Esophagus (tissue), 2 donors: ENCODE data around the gene ITGA2B. TPM values are rescaled to one million over a fixed set of nuclear protein-coding genes. Genes with fewer than 3 reads are reported as not detected.

ENCODE experiments used
- H3K27ac ChIP-seq, 2 donors: one replicate each; pipeline ENCODE4 v1.5.1; 2013; ENCODE audit warnings: low read depth in 2 of 2, mild to moderate bottlenecking in 2 of 2, inconsistent platforms in 1 of 2, low read length in 1 of 2, moderate library complexity in 1 of 2
- H3K27me3 ChIP-seq, 2 donors: one replicate each; pipeline ENCODE4 v1.6.1; 2013; ENCODE audit warnings: low read length in 2 of 2, control low read depth in 1 of 2, mild to moderate bottlenecking in 1 of 2; ENCODE audit not compliant: insufficient read depth in 2 of 2, control insufficient read depth in 1 of 2
- H3K36me3 ChIP-seq, 2 donors: one replicate each; pipeline ENCODE4 v1.6.1; 2013; ENCODE audit warnings: low read length in 1 of 2; ENCODE audit not compliant: control insufficient read depth in 2 of 2, insufficient read depth in 2 of 2
- H3K4me1 ChIP-seq, 2 donors: one replicate each; pipeline ENCODE4 v1.6.1; 2013; ENCODE audit warnings: low read length in 1 of 2; ENCODE audit not compliant: control insufficient read depth in 2 of 2, insufficient read depth in 2 of 2
- H3K4me3 ChIP-seq, 2 donors: one replicate each; pipeline ENCODE4 v1.5.1; 2013; ENCODE audit warnings: low read length in 2 of 2, mild to moderate bottlenecking in 2 of 2, low read depth in 1 of 2, moderate library complexity in 1 of 2
- H3K9me3 ChIP-seq, 2 donors: one replicate each; pipeline ENCODE4 v1.6.1; 2013; ENCODE audit warnings: mild to moderate bottlenecking in 2 of 2, low read depth in 1 of 2, low read length in 1 of 2, moderate library complexity in 1 of 2; ENCODE audit not compliant: control insufficient read depth in 2 of 2, insufficient read depth in 1 of 2
- WGBS, 2 donors: extraction: QIAGEN DNeasy Blood & Tissue Kit; methylation state at CpG; one replicate each; pipeline ENCODE4 v1.1.7; 2013; 5-methylcytosine and 5-hydroxymethylcytosine counted together
- polyA plus RNA-seq, 2 donors: library from polyadenylated mRNA; stranded (reverse); fragments of 200-250 nt; gene quantifications; one replicate each; pipeline ENCODE4 v1.2.3, GENCODE V29; 2013
- donor health status: healthy with polysubstance abuse.
- donor health status: Bipolar disorder and iron deficiency.

ITGA2B gene
- under 1 TPM; 0.27 to 0.84 TPM for polyA plus RNA-seq

DNA sequence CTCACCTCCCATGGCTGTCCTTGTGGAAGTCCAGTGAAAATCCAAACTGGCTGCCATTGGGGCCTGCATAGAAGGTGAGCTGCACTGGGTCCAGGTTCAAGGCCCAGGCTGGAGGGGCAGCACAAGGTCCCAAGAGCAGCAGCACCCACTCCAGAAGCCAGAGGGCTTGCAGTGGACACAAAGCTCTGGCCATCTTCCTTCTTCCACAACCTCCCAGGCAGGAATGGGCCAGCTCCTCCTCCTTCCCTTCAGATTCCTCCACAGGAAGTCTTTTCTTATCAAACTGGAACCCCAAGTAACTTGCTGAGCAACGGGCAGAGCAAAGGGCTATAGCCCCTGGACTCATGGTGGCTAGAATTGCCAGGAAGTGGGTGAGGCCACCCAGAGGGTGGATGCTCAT, at the start of gene ITGA2B:
Gene ITGA2B, minus strand, starts transcription at position 369 of the 400 bp plus-strand sequence. Its CDS starts 176 bp downstream, at position 193.
- H3K4me3 ChIP-seq = no peak within 1 kb of the TSS
- H3K36me3 ChIP-seq = no peaks in the 10 kb centered on the region
- no peaks in the 10 kb centered on the region for H3K27me3 ChIP-seq
- H3K9me3 ChIP-seq = no peaks in the 10 kb centered on the region
- 38 to 45% methylated on average over 1 of the region's 1 CpG for WGBS, 2 donors
- no peak within 1 kb of the TSS for H3K27ac ChIP-seq
- peaks cover 5 to 7% of the 10 kb centered on the region in 2 donors for H3K4me1 ChIP-seq

GRCh38 chr17:44439168-44439567, 49.7 kb upstream of the ITGA2B start:
- Histone ChIP-seq H3K4me3 (no peak overlapping the region), H3K4me1 (no peaks in the 10 kb centered on the region), H3K27me3 (no peaks in the 10 kb centered on the region), H3K9me3 (no peaks in the 10 kb centered on the region), H3K36me3 (peaks cover 0 to 4% of the 10 kb centered on the region in 2 donors), H3K27ac (no peak overlapping the region)
- WGBS, 2 donors = 78 to 87% methylated on average over 3 of the region's 3 CpGs

- no peak overlapping the region for H3K27ac ChIP-seq
- H3K27me3 ChIP-seq = no peaks in the 10 kb centered on the region
- H3K4me1 ChIP-seq = no peaks in the 10 kb centered on the region
- no peaks in the 10 kb centered on the region for H3K9me3 ChIP-seq
- H3K4me3 ChIP-seq = no peak overlapping the region
- 55 to 60% methylated on average over 2 of the region's 2 CpGs for WGBS, 2 donors
- H3K36me3 ChIP-seq = peaks cover 0 to 4% of the 10 kb centered on the region in 2 donors
Measured at GRCh38 chr17:44438636-44439035, 49.2 kb upstream of the ITGA2B start.

DNA sequence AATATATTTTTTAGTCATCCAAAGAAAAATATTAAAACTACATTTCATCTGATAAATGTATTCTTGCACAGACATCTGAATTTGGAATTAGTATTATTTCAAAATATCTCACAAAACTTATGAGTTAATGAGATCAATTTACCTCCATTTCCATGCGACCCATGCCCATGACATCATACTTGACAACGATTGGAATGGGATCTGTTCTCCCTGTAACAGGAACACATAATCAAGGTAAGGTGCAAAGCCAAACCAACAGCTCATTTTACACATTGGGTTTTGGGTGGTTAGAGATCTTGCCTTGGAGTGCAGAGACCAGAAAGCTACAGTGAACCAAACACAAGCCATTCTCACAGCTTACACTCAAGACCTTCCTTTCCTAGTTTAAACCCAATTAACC, 46.9 kb upstream of the ITGA2B start:
- Histone ChIP-seq H3K27me3 (no peaks in the 10 kb centered on the region), H3K4me1 (no peaks in the 10 kb centered on the region), H3K9me3 (no peaks in the 10 kb centered on the region), H3K4me3 (no peak overlapping the region), H3K27ac (no peak overlapping the region), H3K36me3 (peaks cover 6 to 9% of the 10 kb centered on the region in 2 donors)
- WGBS, 2 donors = 90 to 92% methylated on average over 2 of the region's 2 CpGs

DNA sequence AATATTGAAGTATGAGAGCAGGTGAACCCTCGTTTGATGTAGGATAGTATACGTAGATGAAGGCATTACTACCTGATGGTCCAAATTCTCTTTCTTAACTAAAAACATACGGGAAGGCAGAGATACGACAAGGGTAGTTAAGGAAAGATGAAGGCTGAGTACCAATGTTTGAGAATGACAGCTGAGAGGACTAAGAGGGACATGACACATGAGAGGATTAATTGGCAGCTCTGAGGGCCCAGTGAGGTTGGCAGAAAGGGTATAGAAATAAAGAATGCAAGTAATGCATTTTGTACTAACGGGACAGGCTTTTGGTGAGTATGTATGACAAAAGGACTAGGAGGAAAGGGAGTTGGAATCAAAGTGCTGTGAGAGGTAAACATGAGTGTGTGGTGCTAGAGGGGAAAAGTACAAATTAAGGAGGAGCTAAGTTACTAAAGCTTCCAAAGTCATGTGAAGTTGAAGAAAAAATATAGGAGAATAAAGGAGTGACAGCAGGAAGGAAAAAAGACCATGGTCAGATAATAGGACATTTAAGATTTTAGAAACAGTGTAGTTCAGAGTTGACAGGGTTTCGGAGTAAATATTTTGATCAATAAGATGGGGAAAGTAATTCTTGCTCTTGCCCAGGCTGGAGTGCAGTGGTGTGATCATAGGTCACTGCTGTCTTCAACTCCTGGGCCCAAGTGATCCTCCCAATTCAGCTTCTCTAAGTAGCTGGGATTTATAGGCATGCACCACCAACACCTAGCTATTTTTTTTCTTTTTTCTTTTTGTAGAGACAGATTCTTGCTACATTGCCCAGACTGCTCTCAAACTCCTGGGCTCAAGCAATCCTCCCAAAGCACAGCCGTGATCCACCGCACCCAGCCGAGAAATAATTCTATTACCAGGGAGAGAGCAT, 43.1 kb upstream of the ITGA2B start:
- Histone ChIP-seq H3K9me3 (no peaks in the 10 kb centered on the region), H3K27ac (no peak overlapping the region), H3K27me3 (no peaks in the 10 kb centered on the region), H3K4me3 (no peak overlapping the region), H3K4me1 (no peaks in the 10 kb centered on the region), H3K36me3 (peaks cover 6 to 13% of the 10 kb centered on the region in 2 donors)
- 90 to 92% methylated on average over 9 of the region's 9 CpGs for WGBS, 2 donors

DNA sequence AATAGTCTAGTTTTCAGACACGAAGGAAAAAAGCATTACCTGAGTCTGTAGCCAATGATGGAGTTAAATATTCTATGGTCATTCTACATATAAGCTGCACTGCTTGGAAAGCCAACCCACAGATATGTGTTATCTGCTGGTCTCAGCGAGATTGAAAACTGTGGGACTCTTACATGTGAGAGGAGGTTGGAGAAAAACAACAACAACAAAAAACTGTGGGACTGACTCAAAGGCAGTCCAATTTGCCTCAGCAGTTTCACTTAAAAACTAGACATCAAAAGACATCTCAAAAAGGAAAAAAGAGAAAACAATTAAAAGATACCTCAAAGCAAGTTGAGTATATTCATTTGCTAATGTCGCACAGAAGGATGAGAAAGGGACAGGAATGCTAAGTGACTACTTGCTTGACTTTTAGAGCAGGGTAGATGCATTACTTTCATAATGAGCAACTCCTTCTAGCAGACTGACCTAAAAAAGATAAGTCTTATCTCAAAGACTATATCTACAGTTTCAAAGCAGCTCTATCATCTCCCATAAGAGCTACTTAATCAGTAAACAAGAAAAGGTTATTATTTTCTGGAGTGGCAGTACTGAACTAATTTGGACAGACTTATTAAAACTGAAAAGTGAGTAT, 35.5 kb upstream of the ITGA2B start:
- Histone ChIP-seq H3K36me3 (peaks cover 0 to 4% of the 10 kb centered on the region in 2 donors), H3K4me3 (no peak overlapping the region), H3K9me3 (no peaks in the 10 kb centered on the region), H3K4me1 (no peaks in the 10 kb centered on the region), H3K27ac (no peak overlapping the region), H3K27me3 (no peaks in the 10 kb centered on the region)
- 89 to 92% methylated on average over 3 of the region's 3 CpGs for WGBS, 2 donors

DNA sequence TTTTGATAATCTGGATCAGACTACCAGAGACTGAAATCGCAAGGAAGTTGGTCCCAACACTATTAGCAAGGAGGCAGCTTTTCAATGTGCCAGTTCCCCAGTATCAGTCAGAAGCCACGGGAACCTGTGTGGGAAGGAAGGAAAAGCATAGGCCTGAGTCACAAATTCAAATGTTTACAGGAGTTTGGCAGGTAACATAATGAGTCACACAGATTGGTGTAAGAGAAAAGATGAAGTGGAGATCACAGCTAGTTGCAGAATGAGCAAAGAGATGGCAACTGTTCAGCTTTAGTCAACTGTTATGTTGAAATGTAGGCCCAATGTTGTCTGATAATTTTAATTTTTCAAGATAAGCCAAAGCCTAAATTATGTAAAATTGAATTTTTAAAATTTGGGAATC, 28.1 kb upstream of the ITGA2B start:
- no peak overlapping the region for H3K4me3 ChIP-seq
- 34 to 45% methylated on average over 2 of the region's 2 CpGs for WGBS, 2 donors
- H3K4me1 ChIP-seq = peaks cover 0 to 2% of the 10 kb centered on the region in 2 donors
- peak overlapping the region; percentile 23 to 57 for H3K27ac ChIP-seq
- no peaks in the 10 kb centered on the region for H3K9me3 ChIP-seq
- H3K36me3 ChIP-seq = no peaks in the 10 kb centered on the region
- H3K27me3 ChIP-seq = no peaks in the 10 kb centered on the region

- Histone ChIP-seq H3K9me3 (no peaks in the 10 kb centered on the region), H3K4me1 (peaks cover 0 to 2% of the 10 kb centered on the region in 2 donors), H3K4me3 (no peak overlapping the region), H3K36me3 (no peaks in the 10 kb centered on the region), H3K27ac (peak overlapping the region in 1 of 2 donors; percentile 23), H3K27me3 (no peaks in the 10 kb centered on the region)
- WGBS, 2 donors = 86 to 91% methylated on average over 2 of the region's 2 CpGs
Measured at GRCh38 chr17:44416558-44417289, 27.3 kb upstream of the ITGA2B start.

GRCh38 chr17:44414394-44415155, 25.1 kb upstream of the ITGA2B start:
- no peak overlapping the region for H3K4me3 ChIP-seq
- no peak overlapping the region for H3K27ac ChIP-seq
- H3K36me3 ChIP-seq = no peaks in the 10 kb centered on the region
- WGBS, 2 donors = 100% methylated on average over 1 of the region's 1 CpG
- H3K9me3 ChIP-seq = no peaks in the 10 kb centered on the region
- peaks cover 0 to 2% of the 10 kb centered on the region in 2 donors for H3K4me1 ChIP-seq
- no peaks in the 10 kb centered on the region for H3K27me3 ChIP-seq
